ENCODE measurements around the gene SH3BP2. TPM values are rescaled to one million over a fixed set of nuclear protein-coding genes. Genes with fewer than 3 reads are reported as not detected.

SH3BP2 gene
- total RNA-seq, 1 experiment from 2014 or later: 17.4 TPM

GRCh38 chr4:2803624-2804448 lies 11.0 kb downstream of the SH3BP2 start:
- Histone ChIP-seq H3K9me2 (replicated peaks; ENCODE audit: low read length) (no peaks in the 10 kb centered on the region), H4K20me1 (ENCODE audit: low read length) (no peaks in the 10 kb centered on the region), H3K27ac (ENCODE audit: low read length) (no peak overlapping the region), H3K4me2 (ENCODE audit: low read length) (no peak overlapping the region), H3K9me3 (ENCODE audit: low read length) (no peaks in the 10 kb centered on the region), H3K36me3 (ENCODE audit: low read depth, low read length) (no peaks in the 10 kb centered on the region), H3K4me1 (ENCODE audit: insufficient read depth, low read length) (peaks cover 18% of the 10 kb centered on the region), H3K9ac (ENCODE audit: low read length) (no peak overlapping the region), H3F3A (ENCODE audit: low read length, unreplicated experiment) (no peaks in the 10 kb centered on the region), H3K4me3 (ENCODE audit: low read length) (no peak overlapping the region), H2AFZ (ENCODE audit: low read length) (no peak overlapping the region), H3K79me2 (ENCODE audit: low read length) (no peaks in the 10 kb centered on the region), H3K27me3 (ENCODE audit: low read length) (no peaks in the 10 kb centered on the region)
- no TSS peak for BruUV-seq (replicated peaks)
- ChIA-PET POLR2A (ENCODE audit: unreplicated experiment) (no interaction called here), CTCF (no interaction called here)
- DNase-seq (peak; percentile 50), ATAC-seq (peak; percentile 6; the same call in 1 of the 2 replicates)
- intact Hi-C loops (cut with micrococcal nuclease): no loop called here
- TF ChIP-seq EZH2 (IDR thresholded peaks at IDR 0.05; ENCODE audit: low read length, unreplicated experiment): no peak
- no peak for TF ChIP-seq CTCF (conservative IDR thresholded peaks at IDR 0.05; ENCODE audit: low read depth, low read length)
- TF ChIP-seq EZH2phosphoT487 (IDR thresholded peaks at IDR 0.05; ENCODE audit: borderline replicate concordance, low read length): no peak

GRCh38 chr4:2804449-2804972 lies 11.6 kb downstream of the SH3BP2 start:
- Histone ChIP-seq H3K27ac (ENCODE audit: low read length) (no peak overlapping the region), H3K4me1 (ENCODE audit: insufficient read depth, low read length) (peaks cover 18% of the 10 kb centered on the region), H3K4me3 (ENCODE audit: low read length) (no peak overlapping the region), H3K9ac (ENCODE audit: low read length) (no peak overlapping the region), H3K36me3 (ENCODE audit: low read depth, low read length) (no peaks in the 10 kb centered on the region), H3K79me2 (ENCODE audit: low read length) (no peaks in the 10 kb centered on the region), H3K4me2 (ENCODE audit: low read length) (no peak overlapping the region), H3K9me3 (ENCODE audit: low read length) (no peaks in the 10 kb centered on the region), H3F3A (ENCODE audit: low read length, unreplicated experiment) (no peaks in the 10 kb centered on the region), H4K20me1 (ENCODE audit: low read length) (no peaks in the 10 kb centered on the region), H3K9me2 (replicated peaks; ENCODE audit: low read length) (no peaks in the 10 kb centered on the region), H3K27me3 (ENCODE audit: low read length) (no peaks in the 10 kb centered on the region), H2AFZ (ENCODE audit: low read length) (no peak overlapping the region)
- intact Hi-C loops (cut with micrococcal nuclease): no loop called here
- POLR2A ChIA-PET (ENCODE audit: unreplicated experiment): no interaction called here
- TF ChIP-seq EZH2phosphoT487 (IDR thresholded peaks at IDR 0.05; ENCODE audit: borderline replicate concordance, low read length) (no peak), CTCF (conservative IDR thresholded peaks at IDR 0.05; ENCODE audit: low read depth, low read length) (no peak), EZH2 (IDR thresholded peaks at IDR 0.05; ENCODE audit: low read length, unreplicated experiment) (no peak)
- ATAC-seq (no peak), DNase-seq (no peak)
- CTCF ChIA-PET: no interaction called here
- BruUV-seq (replicated peaks): no TSS peak

DNA sequence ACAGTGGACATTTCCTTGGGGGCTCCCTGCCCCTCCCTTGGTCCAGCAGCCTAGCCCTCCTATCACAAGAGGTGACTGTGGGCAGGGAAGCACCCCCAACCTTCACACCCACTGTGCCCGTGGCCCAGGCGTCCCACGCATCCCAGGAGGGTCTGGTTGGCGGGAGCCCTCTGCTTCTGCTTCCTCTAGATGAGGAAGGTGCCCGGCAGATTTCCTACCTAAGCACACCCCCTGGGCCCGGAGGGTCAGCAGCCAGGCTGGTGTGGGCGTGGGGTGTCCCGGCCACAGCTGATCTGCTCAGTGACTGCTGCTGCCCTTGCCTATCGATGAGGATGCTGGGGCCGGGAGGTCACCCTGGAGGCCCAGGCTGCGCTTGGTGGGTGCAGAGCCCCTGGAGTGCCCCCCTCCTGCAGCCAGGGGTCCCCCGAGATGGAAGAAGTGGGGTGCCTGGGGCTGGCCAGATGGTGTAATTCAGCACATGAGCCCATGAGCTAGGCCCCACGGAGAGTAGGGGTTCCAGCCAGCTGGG lies 12.2 kb downstream of the SH3BP2 start:
- TF ChIP-seq CTCF (conservative IDR thresholded peaks at IDR 0.05; ENCODE audit: low read depth, low read length) (no peak), EZH2 (IDR thresholded peaks at IDR 0.05; ENCODE audit: low read length, unreplicated experiment) (no peak), EZH2phosphoT487 (IDR thresholded peaks at IDR 0.05; ENCODE audit: borderline replicate concordance, low read length) (no peak)
- ChIA-PET POLR2A (ENCODE audit: unreplicated experiment) (no interaction called here), CTCF (no interaction called here)
- BruUV-seq (replicated peaks): no TSS peak
- intact Hi-C loops (cut with micrococcal nuclease): no loop called here
- Histone ChIP-seq H3K27me3 (ENCODE audit: low read length) (no peaks in the 10 kb centered on the region), H3K4me1 (ENCODE audit: insufficient read depth, low read length) (peaks cover 18% of the 10 kb centered on the region), H3K36me3 (ENCODE audit: low read depth, low read length) (no peaks in the 10 kb centered on the region), H3K9me3 (ENCODE audit: low read length) (no peaks in the 10 kb centered on the region), H4K20me1 (ENCODE audit: low read length) (no peaks in the 10 kb centered on the region), H3K4me3 (ENCODE audit: low read length) (no peak overlapping the region), H3K4me2 (ENCODE audit: low read length) (0 out of 2 replicates have a peak overlapping the region, but pooled peaks have one; percentile 39), H3F3A (ENCODE audit: low read length, unreplicated experiment) (no peaks in the 10 kb centered on the region), H3K9ac (ENCODE audit: low read length) (peak overlapping the region; percentile 29; the same call in 1 of the 2 replicates), H2AFZ (ENCODE audit: low read length) (no peak overlapping the region), H3K27ac (ENCODE audit: low read length) (peak overlapping the region; percentile 34; the same call in 1 of the 2 replicates), H3K79me2 (ENCODE audit: low read length) (no peaks in the 10 kb centered on the region), H3K9me2 (replicated peaks; ENCODE audit: low read length) (no peaks in the 10 kb centered on the region)
- no peak for DNase-seq
- no peak for ATAC-seq

Measured in PC-3 (cell line).